Stimulated activated CD8-positive, alpha-beta memory T cell treated with anti-CD3 and anti-CD28 coated beads, Interleukin-12 subunit alpha, Interleukin-12 subunit beta, amount 100 ng/mL, for 24 hours (primary cell): ENCODE measurements around the gene GPR3.
"Not testable (repeated sequence)": the region's sequence is repeated elsewhere in the genome, so short reads cannot be mapped to it uniquely, and the experiment has no call there.

Experiments
- DNase-seq: peaks from one replicate; pipeline ENCODE4 v3.0.0-alpha.2; 2020; ENCODE audit errors: extremely low read depth

Gene GPR3

GRCh38 chr1:27400082-27400962 is 7.9 kb downstream of the GPR3 start:
- DNase-seq: no peak

- no peak for DNase-seq
Observed at GRCh38 chr1:27400963-27401341, 8.5 kb downstream of the GPR3 start.

GRCh38 chr1:27402349-27402754 is 9.9 kb downstream of the GPR3 start:
- no peak for DNase-seq

- DNase-seq: no peak
Observed at GRCh38 chr1:27403065-27403726, 10.8 kb downstream of the GPR3 start.

GRCh38 chr1:27403931-27404330 is 11.5 kb downstream of the GPR3 start:
- DNase-seq: no peak

- DNase-seq: no peak
Observed at GRCh38 chr1:27405074-27405473, 12.7 kb downstream of the GPR3 start.

GRCh38 chr1:27405598-27406361 is 13.4 kb downstream of the GPR3 start:
- DNase-seq: not testable (repeated sequence)

- DNase-seq: no peak
Observed at GRCh38 chr1:27406362-27406680, 13.9 kb downstream of the GPR3 start.

GRCh38 chr1:27406791-27407190 is 14.4 kb downstream of the GPR3 start:
- DNase-seq: not testable (repeated sequence)

- no peak for DNase-seq
Observed at GRCh38 chr1:27408151-27408550, 15.7 kb downstream of the GPR3 start.

- DNase-seq: no peak
Observed at GRCh38 chr1:27409669-27410068, 17.2 kb downstream of the GPR3 start.

- DNase-seq: no peak
Observed at GRCh38 chr1:27410709-27411108, 18.3 kb downstream of the GPR3 start.

- DNase-seq: no peak
Observed at GRCh38 chr1:27412502-27412901, 20.1 kb downstream of the GPR3 start.

- DNase-seq: no peak
Observed at GRCh38 chr1:27413004-27413403, 20.6 kb downstream of the GPR3 start.

- no peak for DNase-seq
Observed at GRCh38 chr1:27414091-27414490, 21.7 kb downstream of the GPR3 start.

- DNase-seq: no peak
Observed at GRCh38 chr1:27416387-27417111, 24.1 kb downstream of the GPR3 start.

GRCh38 chr1:27417713-27418112 is 25.3 kb downstream of the GPR3 start:
- DNase-seq: no peak

- no peak for DNase-seq
Observed at GRCh38 chr1:27418326-27419185, 26.1 kb downstream of the GPR3 start.

GRCh38 chr1:27423709-27424108 is 31.3 kb downstream of the GPR3 start:
- no peak for DNase-seq

GRCh38 chr1:27427329-27427728 is 34.9 kb downstream of the GPR3 start:
- no peak for DNase-seq

- no peak for DNase-seq
Observed at GRCh38 chr1:27427816-27428315, 35.4 kb downstream of the GPR3 start.
